ENCODE results near the gene HELQ. TPM values are rescaled to one million over a fixed set of nuclear protein-coding genes. Genes with fewer than 3 reads are reported as not detected.
A peak's percentile ranks its signal among the peaks of the same experiment; 100 is the strongest.

The HELQ gene
- total and polyA plus RNA-seq, 2 of the 13 experiments (the other 11 are each of a cell fraction or from before 2014, with no cell fraction given), result 6.6 to 10.8 TPM

GRCh38 chr4:83362492-83363329, 92.9 kb downstream of the HELQ start (continued):
- TF ChIP-seq PRDM15 (CRISPR knock-in tag; IDR thresholded peaks at IDR 0.05), result no peak
- 0 out of 2 replicates have a peak, but pooled peaks have one; percentile 4 for TF ChIP-seq MLX (CRISPR knock-in tag; IDR thresholded peaks at IDR 0.05)
- no peak for TF ChIP-seq SRF (IDR thresholded peaks at IDR 0.05; ENCODE audit: low read depth, low read length)
- TF ChIP-seq BHLHE40 (IDR thresholded peaks at IDR 0.05; ENCODE audit: low read length), result no peak
- peak; percentile 38 for TF ChIP-seq SKI (IDR thresholded peaks at IDR 0.05; ENCODE audit: partially characterized antibody)
- no peak for TF ChIP-seq FOXO1 (CRISPR knock-in tag; IDR thresholded peaks at IDR 0.05)
- TF ChIP-seq ZNF572 (CRISPR knock-in tag; IDR thresholded peaks at IDR 0.05), result no peak
- no peak for TF ChIP-seq ZNF749 (CRISPR knock-in tag; IDR thresholded peaks at IDR 0.05; ENCODE audit: borderline replicate concordance)
- 0 out of 2 replicates have a peak, but pooled peaks have one; percentile 64 for TF ChIP-seq ZNF747 (CRISPR knock-in tag; IDR thresholded peaks at IDR 0.05; ENCODE audit: borderline replicate concordance)
- no peak for TF ChIP-seq BCLAF1 (IDR thresholded peaks at IDR 0.05)
- TF ChIP-seq SP5 (CRISPR knock-in tag; IDR thresholded peaks at IDR 0.05; ENCODE audit: borderline replicate concordance, low read depth), result peak; percentile 63
- TF ChIP-seq ZNF512 (CRISPR knock-in tag; IDR thresholded peaks at IDR 0.05), result no peak
- no peak for TF ChIP-seq ZC3H4 (CRISPR knock-in tag; IDR thresholded peaks at IDR 0.05; ENCODE audit: borderline replicate concordance)
- TF ChIP-seq ETV5 (CRISPR knock-in tag; IDR thresholded peaks at IDR 0.05; ENCODE audit: borderline replicate concordance), result peak; percentile 46; the same call in 1 of the 2 replicates
- 0 out of 2 replicates have a peak, but pooled peaks have one; percentile 33 for TF ChIP-seq GATAD2A (CRISPR knock-in tag; IDR thresholded peaks at IDR 0.05)
- no peak for TF ChIP-seq CERS6 (CRISPR knock-in tag; IDR thresholded peaks at IDR 0.05)
